Stimulated activated CD8-positive, alpha-beta memory T cell treated with anti-CD3 and anti-CD28 coated beads, Interleukin-7, amount 100 ng/mL, for 1 hour (primary cell): ENCODE measurements around the gene PRODH.
"Not testable (repeated sequence)": the region's sequence is repeated elsewhere in the genome, so short reads cannot be mapped to it uniquely, and the experiment has no call there.

ENCODE experiments used
- DNase-seq, 2 donors: peaks; one replicate each; pipeline ENCODE4 v3.0.0-alpha.2; 2020; ENCODE audit warnings: low read depth in 2 of 2

PRODH gene

GRCh38 chr22:18935889-18936529 is at the start of gene PRODH:
Gene PRODH, minus strand, starts transcription at chr22:18936293. Its CDS starts 6 bp downstream, at chr22:18936287.
- DNase-seq: no peak

- DNase-seq: no peak
These were observed 49.7 kb upstream of the PRODH start for GRCh38 chr22:18985780-18986179.

GRCh38 chr22:18984564-18984963 is 48.5 kb upstream of the PRODH start:
- DNase-seq: no peak

DNA sequence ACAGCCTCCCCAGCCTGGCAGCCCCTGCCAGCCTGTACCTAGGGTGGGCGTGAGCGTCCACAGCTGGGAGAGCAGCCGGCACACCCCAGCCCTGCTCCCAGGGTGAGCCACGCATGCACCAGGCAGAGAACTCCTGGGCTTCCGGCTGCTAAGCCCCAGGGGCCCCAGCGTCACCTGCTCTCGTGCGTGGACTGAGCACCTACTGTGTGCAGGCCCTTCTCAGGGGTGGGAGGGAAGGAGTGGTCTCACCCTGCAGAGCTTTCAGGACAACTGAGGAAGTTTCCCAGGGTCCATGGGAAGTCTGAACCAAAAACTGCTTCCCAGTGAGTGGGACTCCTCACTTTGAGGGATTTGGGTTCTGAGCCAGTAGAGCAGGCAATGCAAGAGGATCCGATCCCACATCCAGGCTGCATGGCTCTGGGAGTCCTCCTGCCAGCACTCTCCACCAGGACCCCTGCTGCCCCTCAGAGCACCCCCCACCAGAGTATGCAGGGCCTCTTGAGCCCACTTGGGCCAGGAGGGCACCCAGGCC is 47.1 kb upstream of the PRODH start:
- no peak for DNase-seq

DNA sequence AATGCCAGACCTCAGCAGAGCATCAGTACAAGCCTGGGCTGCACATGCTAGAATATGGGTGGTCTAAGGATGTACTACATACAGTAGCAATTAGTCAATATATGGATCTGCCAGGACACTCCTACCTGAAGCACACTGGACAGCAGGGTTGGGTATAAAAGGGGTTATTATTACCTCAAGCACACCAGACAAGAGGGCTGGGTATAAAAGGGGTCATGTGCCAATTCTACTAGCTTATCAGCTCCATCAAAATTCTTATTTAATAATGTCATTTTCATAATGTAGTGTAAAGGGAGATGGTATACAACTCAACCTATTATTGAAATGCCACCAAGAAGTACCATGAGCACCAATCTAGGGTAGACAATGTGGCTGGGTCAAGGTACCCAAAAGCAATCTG is 44.7 kb upstream of the PRODH start:
- DNase-seq: no peak

DNA sequence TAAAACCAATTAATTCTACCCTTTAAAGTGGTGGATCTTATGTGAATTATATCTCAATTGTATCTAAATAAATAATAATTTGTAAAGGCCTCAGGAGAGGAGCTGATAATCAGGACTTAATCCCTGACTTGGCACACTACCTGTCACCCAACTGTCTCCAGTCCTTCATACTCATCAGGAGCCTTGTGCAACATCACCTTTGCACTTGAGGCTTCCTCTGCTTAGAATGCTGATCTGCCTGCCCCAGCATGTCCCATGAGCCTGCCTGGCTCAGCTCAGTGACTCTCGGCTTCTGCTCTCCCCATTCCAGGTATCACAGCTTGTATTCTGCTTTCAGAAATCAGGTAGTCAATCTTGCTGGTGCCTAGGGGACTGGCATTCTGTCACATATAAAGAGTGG is 43.9 kb upstream of the PRODH start:
- no peak for DNase-seq

- no peak for DNase-seq
These were observed 42.4 kb upstream of the PRODH start for GRCh38 chr22:18978506-18978905.

GRCh38 chr22:18977824-18978425 is 41.8 kb upstream of the PRODH start:
- DNase-seq: no peak

- DNase-seq: no peak
These were observed 40.2 kb upstream of the PRODH start for GRCh38 chr22:18976197-18976751.

DNA sequence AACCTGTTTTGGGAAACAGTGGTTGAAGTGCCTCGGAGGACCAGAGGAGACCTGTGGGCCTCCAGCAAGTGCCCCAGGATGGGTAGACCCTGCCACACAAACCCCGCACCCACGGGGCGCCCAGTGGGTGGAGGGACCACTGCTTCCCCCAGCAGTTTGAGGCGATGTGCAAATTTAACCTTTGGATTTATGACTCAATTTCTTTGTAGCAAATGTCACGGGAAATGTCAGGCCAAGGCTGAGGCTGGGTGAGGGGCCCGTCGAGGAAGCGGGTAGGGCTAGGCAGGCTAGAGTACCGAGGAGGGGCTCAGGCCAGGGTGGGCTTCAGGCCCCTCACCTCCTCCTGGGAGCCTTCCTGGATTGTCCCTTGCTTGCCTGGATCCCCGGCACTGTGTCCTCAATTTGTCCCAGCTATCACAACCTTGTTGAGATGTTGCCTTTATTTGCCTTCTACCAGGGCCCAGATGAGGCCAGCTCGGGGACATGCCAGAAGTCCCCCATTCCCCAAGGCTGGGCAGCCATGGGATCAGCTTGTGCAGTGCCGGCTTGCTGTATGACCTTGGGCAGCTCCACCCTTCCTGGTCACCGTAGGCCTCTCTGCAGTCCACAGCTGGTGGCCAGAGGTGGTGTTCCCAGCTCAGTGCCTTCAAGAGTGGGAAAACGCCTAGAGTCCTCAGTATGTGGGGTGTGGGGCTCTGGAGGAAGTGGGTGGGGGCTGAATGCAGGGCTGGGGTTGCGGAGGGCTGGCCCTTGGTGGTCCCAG is 39.5 kb upstream of the PRODH start:
- no peak for DNase-seq

GRCh38 chr22:18974477-18975180 is 38.5 kb upstream of the PRODH start:
- DNase-seq: no peak

- DNase-seq: no peak
These were observed 37.4 kb upstream of the PRODH start for GRCh38 chr22:18973264-18974031.

- not testable (repeated sequence) for DNase-seq
These were observed 36.5 kb upstream of the PRODH start for GRCh38 chr22:18972591-18972990.

GRCh38 chr22:18972029-18972428 is 35.9 kb upstream of the PRODH start:
- DNase-seq: not testable (repeated sequence)

GRCh38 chr22:18971321-18971751 is 35.2 kb upstream of the PRODH start:
- no peak for DNase-seq

DNA sequence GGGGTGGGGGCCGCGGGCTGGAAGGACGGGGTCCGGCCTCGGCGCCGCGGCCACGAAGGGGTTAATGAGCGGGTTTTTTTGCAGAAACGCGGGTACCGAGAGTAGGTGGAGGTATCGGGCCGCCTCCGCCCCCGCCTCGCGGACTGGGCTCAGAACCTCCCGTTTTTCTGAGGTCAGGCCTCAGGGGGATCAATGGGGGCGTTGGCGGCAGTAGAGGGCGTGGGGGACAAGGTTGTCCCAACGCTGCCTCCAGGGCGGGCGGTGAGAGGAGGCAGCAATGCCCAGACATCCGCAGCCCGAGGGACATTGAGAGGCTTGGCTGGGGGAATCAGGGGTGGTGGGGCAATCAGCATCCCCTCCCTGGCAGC is 34.8 kb upstream of the PRODH start:
- DNase-seq: no peak

- DNase-seq: no peak
These were observed 34.3 kb upstream of the PRODH start for GRCh38 chr22:18970176-18970947.

- not testable (repeated sequence) for DNase-seq
These were observed 33.3 kb upstream of the PRODH start for GRCh38 chr22:18969158-18969942.

GRCh38 chr22:18968011-18968749 is 32.1 kb upstream of the PRODH start:
- no peak for DNase-seq
